Transverse colon (tissue), 4 donors: ENCODE data around the gene SCYL2. TPM values are rescaled to one million over a fixed set of nuclear protein-coding genes. Genes with fewer than 3 reads are reported as not detected.

Experiments used
- DNase-seq: peaks from one replicate; pipeline ENCODE4 v3.0.0-alpha.2; 2019
- H3K27ac ChIP-seq, 4 donors: fragments of 200-600 bp; sonication (generic); 2 replicates each; pipeline ENCODE4 v1.5.1; 2016 to 2018; ENCODE audit warnings: inconsistent platforms in 4 of 4
- H3K27me3 ChIP-seq: fragments of 200-600 bp; sonication (generic); 2 replicates; pipeline ENCODE4 v1.5.1; 2017; ENCODE audit warnings: inconsistent platforms
- H3K36me3 ChIP-seq, 4 donors: fragments of 200-600 bp; sonication (generic); 2 replicates each; pipeline ENCODE4 v1.5.1; 2017 to 2019; ENCODE audit warnings: inconsistent platforms in 4 of 4
- H3K4me1 ChIP-seq, 4 donors: fragments of 200-600 bp; sonication (generic); 2 replicates each; pipeline ENCODE4 v1.5.1; 2017 to 2020; ENCODE audit warnings: inconsistent platforms in 4 of 4
- H3K4me3 ChIP-seq, 4 donors: fragments of 200-600 bp; sonication (generic); 1 replicate in 1 of 4; 2 replicates in 3 of 4; pipeline versions ENCODE4 v1.5.1 to v1.6.1; 2017 to 2019; ENCODE audit warnings: inconsistent platforms in 4 of 4
- H3K9me3 ChIP-seq, 2 donors: fragments of 200-600 bp; sonication (generic); 2 replicates each; pipeline ENCODE4 v1.5.1; 2017 to 2019; ENCODE audit warnings: inconsistent platforms in 2 of 2
- CTCF ChIP-seq, 5 experiments: fragments of 200-600 bp in 3 of 5; fragments of 450-650 bp in 2 of 5; sonication (generic) in 3 of 5; IDR thresholded peaks; 1 replicate in 2 of 5; 2 replicates in 3 of 5; pipeline ENCODE4 v1.5.1; 2016 to 2017; ENCODE audit warnings: antibody characterized with exemption in 5 of 5, inconsistent platforms in 3 of 5, mild to moderate bottlenecking in 2 of 5, moderate library complexity in 1 of 5
- EP300 ChIP-seq: sonication (generic); formaldehyde crosslinking; IDR thresholded peaks from one replicate; pipeline ENCODE4 v1.6.1; 2017; ENCODE audit warnings: antibody characterized with exemption, low read depth
- POLR2A ChIP-seq: fragments of 450-650 bp; IDR thresholded peaks from one replicate; pipeline ENCODE4 v1.6.1; 2016; ENCODE audit warnings: antibody characterized with exemption, mild to moderate bottlenecking, moderate library complexity
- POLR2AphosphoS5 ChIP-seq, 3 donors: sonication (generic); formaldehyde crosslinking; IDR thresholded peaks; one replicate each; pipeline ENCODE4 v1.6.1; 2016; ENCODE audit warnings: antibody characterized with exemption in 3 of 3
- WGBS, 2 donors: methylation state at CpG; one replicate each; pipeline ENCODE4 v1.1.5; 2018; ENCODE audit warnings: low coverage in 1 of 2; 5-methylcytosine and 5-hydroxymethylcytosine counted together
- in situ Hi-C, 4 donors: fragments of 200-750 bp; cut with MboI; loops; one replicate each; pipeline versions ENCODE4 v1.15.0 to v1.15.1; 2017; ENCODE audit warnings: low sequenced_read_pairs in 3 of 4, low pct_ligation_motif_present in 1 of 4, low pct_unique_long_range_greater_than_20kb in 1 of 4
- intact Hi-C: fragments of 100-400 bp; cut with DNase I; formaldehyde crosslinking; loops from one replicate; pipeline ENCODE4 v1.15.1; 2023; ENCODE audit warnings: low total_unique reads
- total RNA-seq, 4 donors: library from RNA; depleted of rRNA; stranded (reverse); fragments of >200 nt; gene quantifications; one replicate each; pipeline ENCODE4 v1.1.0, GENCODE V29; 2016

Gene SCYL2
- total RNA-seq, 4 donors from 2014 or later: 68.0 to 84.4 (median 72.6) TPM

- intact Hi-C loops: no loop called here
- TF ChIP-seq CTCF (IDR thresholded peaks at IDR 0.05): no peak
- TF ChIP-seq POLR2AphosphoS5 (IDR thresholded peaks at IDR 0.05): no peak
- TF ChIP-seq EP300: no peak
- no peak for TF ChIP-seq POLR2A
- no peaks in the 10 kb centered on the region for H3K4me1 ChIP-seq
Observed at GRCh38 chr12:100365411-100365810, 98.4 kb downstream of the SCYL2 start.

GRCh38 chr12:100368066-100368465, 101.1 kb downstream of the SCYL2 start:
- Histone ChIP-seq H3K9me3 (no peaks in the 10 kb centered on the region), H3K4me1 (no peaks in the 10 kb centered on the region), H3K4me3 (no peak overlapping the region), H3K27me3 (no peaks in the 10 kb centered on the region), H3K27ac (no peak overlapping the region), H3K36me3 (no peaks in the 10 kb centered on the region)
- intact Hi-C loops (no loop called here), in situ Hi-C loops (loop anchor here in 3 of 4 donors (25.0 kb wide), 1 partner anchor 369 kb away; no protein-coding TSS in a partner anchor)
- TF ChIP-seq POLR2A (no peak), EP300 (no peak), CTCF (IDR thresholded peaks at IDR 0.05) (no peak), POLR2AphosphoS5 (IDR thresholded peaks at IDR 0.05) (no peak)
- WGBS, 2 donors: 63% methylated on average over 1 of the region's 1 CpG; no CpG with 5 or more reads in 1 of the 2 donors
- DNase-seq: no peak

More at GRCh38 chr12:100365411-100365810, 98.4 kb downstream of the SCYL2 start:
- H3K27me3 ChIP-seq: no peaks in the 10 kb centered on the region
- H3K36me3 ChIP-seq: no peaks in the 10 kb centered on the region
- no peak overlapping the region for H3K4me3 ChIP-seq
- H3K9me3 ChIP-seq: no peaks in the 10 kb centered on the region
- 80 to 84% methylated on average over 2 of the region's 2 CpGs for WGBS, 2 donors
- H3K27ac ChIP-seq: no peak overlapping the region
- in situ Hi-C loops: loop anchor here in 3 of 4 donors (25.0 kb wide), 1 partner anchor 372 kb away; no protein-coding TSS in a partner anchor
- no peak for DNase-seq

- WGBS, 2 donors: 80 to 89% methylated on average over 4 to 6 of the region's 6 CpGs
Observed at GRCh38 chr12:100371146-100371545, 104.2 kb downstream of the SCYL2 start.

More at GRCh38 chr12:100371146-100371545, 104.2 kb downstream of the SCYL2 start:
- Histone ChIP-seq H3K4me3 (no peak overlapping the region), H3K27ac (no peak overlapping the region), H3K27me3 (no peaks in the 10 kb centered on the region), H3K9me3 (no peaks in the 10 kb centered on the region), H3K36me3 (no peaks in the 10 kb centered on the region), H3K4me1 (peaks cover 0 to 4% (median 0%) of the 10 kb centered on the region in 4 donors)
- in situ Hi-C loops: loop anchor here in 3 of 4 donors (25.0 kb wide), 1 partner anchor 366 kb away; no protein-coding TSS in a partner anchor
- intact Hi-C loops: no loop called here
- TF ChIP-seq EP300: no peak
- no peak for TF ChIP-seq CTCF (IDR thresholded peaks at IDR 0.05)
- TF ChIP-seq POLR2A: no peak
- TF ChIP-seq POLR2AphosphoS5 (IDR thresholded peaks at IDR 0.05): no peak
- no peak for DNase-seq
